ENCODE results near the gene CCDC51. TPM values are rescaled to one million over a fixed set of nuclear protein-coding genes. Genes with fewer than 3 reads are reported as not detected.

Gene CCDC51
- total and polyA plus RNA-seq, 2 donors (not counting 1 experiment from before 2014, with no cell fraction given): 5.0 to 5.9 TPM

GRCh38 chr3:48399387-48400172, 40.3 kb downstream of the CCDC51 start:
- DNase-seq: no peak
- Histone ChIP-seq H3K9me3 (ENCODE audit: control extremely low read depth in 1 of 3, control insufficient read depth in 2 of 3, insufficient read depth in 1 of 3, low read length in 2 of 3) (no peaks in the 10 kb centered on the region), H3K27ac (ENCODE audit: low read length in 2 of 2) (no peak overlapping the region), H3K9ac (ENCODE audit: low read length) (no peak overlapping the region), H3K4me1 (ENCODE audit: control insufficient read depth in 2 of 2, insufficient read depth in 2 of 2, low read length in 2 of 2) (no peaks in the 10 kb centered on the region), H2AFZ (ENCODE audit: insufficient read depth, low read depth, low read length, poor library complexity, severe bottlenecking) (no peak overlapping the region), H3K36me3 (replicated peaks in 1 of 2; ENCODE audit: control extremely low read depth in 1 of 2, control insufficient read depth in 1 of 2, extremely low read depth in 1 of 2, insufficient read depth in 2 of 2, low read length in 1 of 2) (no peaks in the 10 kb centered on the region), H3K4me2 (replicated peaks; ENCODE audit: low read depth, low read length, poor library complexity, severe bottlenecking) (no peak overlapping the region), H3K27me3 (replicated peaks in 1 of 4; ENCODE audit: control extremely low read depth in 1 of 4, control insufficient read depth in 3 of 4, insufficient read depth in 4 of 4, low read length in 3 of 4) (peaks cover 0 to 4% (median 0%) of the 10 kb centered on the region in 4 experiments), H3K4me3 (ENCODE audit: control extremely low read depth in 1 of 5, extremely low read depth in 1 of 5, insufficient read depth in 1 of 5, low read depth in 2 of 5, low read length in 4 of 5) (no peak overlapping the region), H4K20me1 (ENCODE audit: control insufficient read depth, insufficient read depth, low read length, poor library complexity, severe bottlenecking) (no peaks in the 10 kb centered on the region), H3K79me2 (ENCODE audit: control insufficient read depth, insufficient read depth, low read length) (no peaks in the 10 kb centered on the region)
- ChIA-PET CTCF (interaction anchor here (0.5 to 8.0 kb wide), 17 partner anchors 25 to 903 kb away, joined by 3 to 330 read pairs (median 9); partner anchors contain the start of genes CCDC51, PFKFB4, PLXNB1 and SHISA5), POLR2A (no interaction called here)
- Mint-ChIP-seq H3K4me1 (no peaks in the 10 kb centered on the region), H3K27ac (no peak overlapping the region), H3K27me3 (peaks cover 16% of the 10 kb centered on the region), H3K4me3 (no peak overlapping the region), H3K9me3 (ENCODE audit: insufficient read depth) (no peaks in the 10 kb centered on the region)
- TF ChIP-seq, protein P1, sequence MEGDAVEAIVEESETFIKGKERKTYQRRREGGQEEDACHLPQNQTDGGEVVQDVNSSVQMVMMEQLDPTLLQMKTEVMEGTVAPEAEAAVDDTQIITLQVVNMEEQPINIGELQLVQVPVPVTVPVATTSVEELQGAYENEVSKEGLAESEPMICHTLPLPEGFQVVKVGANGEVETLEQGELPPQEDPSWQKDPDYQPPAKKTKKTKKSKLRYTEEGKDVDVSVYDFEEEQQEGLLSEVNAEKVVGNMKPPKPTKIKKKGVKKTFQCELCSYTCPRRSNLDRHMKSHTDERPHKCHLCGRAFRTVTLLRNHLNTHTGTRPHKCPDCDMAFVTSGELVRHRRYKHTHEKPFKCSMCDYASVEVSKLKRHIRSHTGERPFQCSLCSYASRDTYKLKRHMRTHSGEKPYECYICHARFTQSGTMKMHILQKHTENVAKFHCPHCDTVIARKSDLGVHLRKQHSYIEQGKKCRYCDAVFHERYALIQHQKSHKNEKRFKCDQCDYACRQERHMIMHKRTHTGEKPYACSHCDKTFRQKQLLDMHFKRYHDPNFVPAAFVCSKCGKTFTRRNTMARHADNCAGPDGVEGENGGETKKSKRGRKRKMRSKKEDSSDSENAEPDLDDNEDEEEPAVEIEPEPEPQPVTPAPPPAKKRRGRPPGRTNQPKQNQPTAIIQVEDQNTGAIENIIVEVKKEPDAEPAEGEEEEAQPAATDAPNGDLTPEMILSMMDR (IDR thresholded peaks at IDR 0.05): no peak
- TF ChIP-seq EZH2 (IDR thresholded peaks at IDR 0.05; ENCODE audit: borderline replicate concordance, insufficient read depth, low read depth, low read length, poor library complexity, severe bottlenecking): no peak
- 28% methylated on average over 3 of the region's 4 CpGs for WGBS (ENCODE audit: insufficient coverage)
- intact Hi-C loops (cut with micrococcal nuclease): no loop called here
- no peak for ATAC-seq (ENCODE audit: low read depth)

Measured in B cell (primary cell).